SU-DHL-6 (cell line): ENCODE measurements around the gene RBM24.

Experiments used
- H2AFZ ChIP-seq: fragments of 200-600 bp; sonication (generic); 2 replicates; pipeline ENCODE4 v1.6.1; 2014; ENCODE audit warnings: low read depth, mild to moderate bottlenecking, moderate library complexity, mixed read lengths, antibody characterized with exemption, low read length; ENCODE audit not compliant: severe bottlenecking
- H3F3A ChIP-seq: fragments of 200-600 bp; shearing (Covaris generic); 2 replicates; pipeline ENCODE4 v1.6.0; 2016; ENCODE audit warnings: antibody characterized with exemption, mild to moderate bottlenecking; ENCODE audit not compliant: insufficient read depth
- H3K27ac ChIP-seq: fragments of 200-600 bp; sonication (generic); 2 replicates; pipeline ENCODE4 v1.5.1; 2016; ENCODE audit warnings: low read depth, mild to moderate bottlenecking, low read length, moderate library complexity, mixed read lengths
- H3K27me3 ChIP-seq: fragments of 200-600 bp; sonication (generic), shearing (Covaris generic); 2 replicates; pipeline ENCODE4 v1.6.0; 2014; ENCODE audit warnings: mild to moderate bottlenecking, low read length
- H3K36me3 ChIP-seq: fragments of 200-600 bp; sonication (generic); 2 replicates; pipeline ENCODE4 v1.6.1; 2014; ENCODE audit warnings: mild to moderate bottlenecking, low read length, mixed read lengths
- H3K4me2 ChIP-seq: fragments of 300-600, 200-600 bp; shearing (Covaris generic), sonication (generic); 2 replicates; pipeline ENCODE4 v1.6.0; 2014; ENCODE audit warnings: low read length, low read depth, mild to moderate bottlenecking; ENCODE audit not compliant: poor library complexity, severe bottlenecking
- H3K4me3 ChIP-seq: fragments of 200-600 bp; sonication (generic); 2 replicates; pipeline ENCODE4 v1.5.1; 2014; ENCODE audit warnings: antibody characterized with exemption, low read length, mild to moderate bottlenecking, mixed read lengths; ENCODE audit not compliant: insufficient read depth, poor library complexity, severe bottlenecking
- H3K79me2 ChIP-seq: fragments of 200-600 bp; sonication (generic); 2 replicates; pipeline ENCODE4 v1.6.1; 2014; ENCODE audit warnings: mild to moderate bottlenecking, low read length, moderate library complexity; ENCODE audit not compliant: insufficient read depth
- H3K9ac ChIP-seq: fragments of 200-600 bp; sonication (generic); 2 replicates; pipeline ENCODE4 v1.7.0; 2014; ENCODE audit warnings: mild to moderate bottlenecking, low read length
- H3K9me2 ChIP-seq: fragments of 200-600 bp; sonication (generic); replicated peaks from 2 replicates; pipeline ENCODE4 v1.6.1; 2014; ENCODE audit warnings: low read length; ENCODE audit not compliant: insufficient read depth
- H3K9me3 ChIP-seq: fragments of 200-600 bp; sonication (generic); 2 replicates; pipeline ENCODE4 v1.6.1; 2014; ENCODE audit warnings: low read length, mixed read lengths; ENCODE audit not compliant: insufficient read depth
- H4K20me1 ChIP-seq: fragments of 200-600 bp; sonication (generic); 2 replicates; pipeline ENCODE4 v1.6.1; 2014; ENCODE audit warnings: low read depth, mild to moderate bottlenecking, antibody characterized with exemption, low read length, moderate library complexity, mixed read lengths
- CTCF ChIP-seq: fragments of 200-600 bp; sonication (generic); IDR thresholded peaks from one replicate; pipeline ENCODE4 v1.5.1; 2017; ENCODE audit warnings: antibody characterized with exemption, mild to moderate bottlenecking, low read length, moderate library complexity; ENCODE audit not compliant: insufficient read depth, poor library complexity, severe bottlenecking
- EZH2phosphoT487 ChIP-seq: fragments of 200-600 bp; sonication (generic), shearing (Covaris generic); conservative IDR thresholded peaks from 2 replicates; pipeline ENCODE4 v1.6.1; 2018; ENCODE audit warnings: mild to moderate bottlenecking, antibody characterized with exemption, low read length, moderate library complexity, mixed read lengths

The RBM24 gene

DNA sequence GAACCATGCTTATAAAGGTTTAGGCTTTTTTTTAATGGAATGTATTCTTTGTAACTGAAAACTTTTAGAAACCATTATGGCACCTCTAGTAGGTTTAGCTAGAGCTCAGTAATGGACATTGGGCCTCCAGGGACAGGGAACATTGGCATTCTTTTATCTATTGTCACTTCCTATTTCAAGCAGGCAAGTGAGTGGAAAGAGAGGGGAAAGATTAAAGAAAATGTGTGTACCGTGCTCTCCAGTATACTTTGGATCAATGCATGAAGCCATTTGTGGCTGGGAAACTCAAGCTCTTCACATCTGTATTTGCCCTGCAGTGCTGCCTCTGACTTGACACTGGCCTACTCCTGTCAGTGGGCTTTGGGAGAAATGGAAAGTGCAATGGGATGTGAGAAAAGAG is 18.6 kb downstream of the RBM24 start:
- Histone ChIP-seq H3K4me3 (no peak overlapping the region), H3K9ac (no peak overlapping the region), H4K20me1 (no peaks in the 10 kb centered on the region), H3K9me2 (no peaks in the 10 kb centered on the region), H3K9me3 (no peaks in the 10 kb centered on the region), H3K27me3 (no peaks in the 10 kb centered on the region), H3K27ac (no peak overlapping the region), H3K4me2 (no peak overlapping the region), H3F3A (no peaks in the 10 kb centered on the region), H3K79me2 (no peaks in the 10 kb centered on the region), H3K36me3 (no peaks in the 10 kb centered on the region), H2AFZ (no peak overlapping the region)
- TF ChIP-seq CTCF (no peak), EZH2phosphoT487 (no peak)

DNA sequence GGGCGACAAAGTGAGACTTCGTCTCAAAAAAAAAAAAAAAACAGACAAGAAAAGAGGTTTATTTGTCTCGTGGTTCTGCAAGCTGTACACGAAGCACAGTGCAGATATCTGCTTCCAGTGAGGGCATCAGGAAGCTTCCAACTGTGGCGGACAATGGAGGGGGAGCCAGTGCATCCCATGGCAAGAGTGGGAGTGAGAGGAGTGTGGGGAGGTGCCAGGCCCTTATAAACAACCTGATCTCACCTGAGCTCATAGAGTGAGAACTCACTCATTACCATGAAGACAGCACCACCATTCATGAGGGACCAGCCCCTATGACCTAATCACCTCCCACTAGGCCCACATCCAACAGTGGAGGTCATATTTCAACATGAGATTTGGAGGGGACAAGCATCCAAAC is 19.5 kb downstream of the RBM24 start:
- TF ChIP-seq CTCF (no peak), EZH2phosphoT487 (no peak)
- H2AFZ ChIP-seq, result no peak overlapping the region
- H4K20me1 ChIP-seq, result no peaks in the 10 kb centered on the region
- no peaks in the 10 kb centered on the region for H3F3A ChIP-seq
- no peaks in the 10 kb centered on the region for H3K9me2 ChIP-seq
- no peak overlapping the region for H3K9ac ChIP-seq
- no peaks in the 10 kb centered on the region for H3K79me2 ChIP-seq
- H3K27ac ChIP-seq, result no peak overlapping the region
- no peak overlapping the region for H3K4me3 ChIP-seq
- H3K9me3 ChIP-seq, result no peaks in the 10 kb centered on the region
- no peaks in the 10 kb centered on the region for H3K27me3 ChIP-seq
- no peak overlapping the region for H3K4me2 ChIP-seq
- no peaks in the 10 kb centered on the region for H3K36me3 ChIP-seq

GRCh38 chr6:17303444-17303843 is 22.3 kb downstream of the RBM24 start:
- no peaks in the 10 kb centered on the region for H4K20me1 ChIP-seq
- H3K9me2 ChIP-seq, result no peaks in the 10 kb centered on the region
- H3K9ac ChIP-seq, result no peak overlapping the region
- H3K27me3 ChIP-seq, result no peaks in the 10 kb centered on the region
- H3K4me2 ChIP-seq, result no peak overlapping the region
- no peak overlapping the region for H3K4me3 ChIP-seq
- H2AFZ ChIP-seq, result no peak overlapping the region
- no peaks in the 10 kb centered on the region for H3F3A ChIP-seq
- H3K36me3 ChIP-seq, result no peaks in the 10 kb centered on the region
- no peaks in the 10 kb centered on the region for H3K79me2 ChIP-seq
- TF ChIP-seq CTCF, result no peak
- no peak for TF ChIP-seq EZH2phosphoT487
- H3K27ac ChIP-seq, result no peak overlapping the region
- H3K9me3 ChIP-seq, result no peaks in the 10 kb centered on the region
